ENCODE measurements around the gene GRN. TPM values are rescaled to one million over a fixed set of nuclear protein-coding genes. Genes with fewer than 3 reads are reported as not detected.

GRN gene
- total RNA-seq, 4 donors from 2014 or later: 294 to 451 (median 340) TPM

DNA sequence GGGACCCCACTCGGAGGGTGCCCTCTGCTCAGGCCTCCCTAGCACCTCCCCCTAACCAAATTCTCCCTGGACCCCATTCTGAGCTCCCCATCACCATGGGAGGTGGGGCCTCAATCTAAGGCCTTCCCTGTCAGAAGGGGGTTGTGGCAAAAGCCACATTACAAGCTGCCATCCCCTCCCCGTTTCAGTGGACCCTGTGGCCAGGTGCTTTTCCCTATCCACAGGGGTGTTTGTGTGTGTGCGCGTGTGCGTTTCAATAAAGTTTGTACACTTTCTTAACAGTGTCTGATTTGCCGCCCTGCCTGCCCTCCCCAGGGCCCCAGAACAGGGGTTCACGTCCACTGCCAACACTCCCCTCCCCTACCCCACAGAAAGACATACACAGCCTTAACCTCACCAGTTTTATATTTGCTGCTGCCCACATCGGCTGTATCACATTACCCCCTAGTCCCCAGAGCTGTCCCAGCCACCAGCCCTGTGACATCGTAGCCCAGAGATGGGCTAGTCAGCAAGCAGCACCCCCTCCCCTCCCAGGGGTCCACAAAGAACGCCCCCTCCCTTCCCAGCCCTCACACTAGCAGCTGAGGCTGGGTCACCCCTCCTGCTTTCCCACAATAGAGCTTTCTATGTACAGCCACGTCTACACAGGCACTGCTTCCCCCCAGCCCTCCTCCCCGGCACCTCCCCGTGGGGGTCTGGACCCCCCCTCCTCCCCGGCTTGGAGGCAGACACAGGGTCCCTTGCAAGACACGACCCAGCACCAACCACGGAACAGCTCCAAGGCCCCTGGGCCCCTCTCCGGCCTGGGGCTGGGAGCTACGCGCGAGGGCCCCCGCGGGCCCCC is 7.9 kb downstream of the GRN start:
- H3K27ac ChIP-seq: no peak overlapping the region
- no peaks in the 10 kb centered on the region for H3K27me3 ChIP-seq
- peaks cover 47% of the 10 kb centered on the region for H3K36me3 ChIP-seq
- peak overlapping the region; percentile 53 for H3K4me3 ChIP-seq
- TF ChIP-seq EP300 (IDR thresholded peaks at IDR 0.05) (no peak), POLR2AphosphoS5 (IDR thresholded peaks at IDR 0.05) (no peak), POLR2A (IDR thresholded peaks at IDR 0.05) (no peak)
- TF ChIP-seq, protein P1, sequence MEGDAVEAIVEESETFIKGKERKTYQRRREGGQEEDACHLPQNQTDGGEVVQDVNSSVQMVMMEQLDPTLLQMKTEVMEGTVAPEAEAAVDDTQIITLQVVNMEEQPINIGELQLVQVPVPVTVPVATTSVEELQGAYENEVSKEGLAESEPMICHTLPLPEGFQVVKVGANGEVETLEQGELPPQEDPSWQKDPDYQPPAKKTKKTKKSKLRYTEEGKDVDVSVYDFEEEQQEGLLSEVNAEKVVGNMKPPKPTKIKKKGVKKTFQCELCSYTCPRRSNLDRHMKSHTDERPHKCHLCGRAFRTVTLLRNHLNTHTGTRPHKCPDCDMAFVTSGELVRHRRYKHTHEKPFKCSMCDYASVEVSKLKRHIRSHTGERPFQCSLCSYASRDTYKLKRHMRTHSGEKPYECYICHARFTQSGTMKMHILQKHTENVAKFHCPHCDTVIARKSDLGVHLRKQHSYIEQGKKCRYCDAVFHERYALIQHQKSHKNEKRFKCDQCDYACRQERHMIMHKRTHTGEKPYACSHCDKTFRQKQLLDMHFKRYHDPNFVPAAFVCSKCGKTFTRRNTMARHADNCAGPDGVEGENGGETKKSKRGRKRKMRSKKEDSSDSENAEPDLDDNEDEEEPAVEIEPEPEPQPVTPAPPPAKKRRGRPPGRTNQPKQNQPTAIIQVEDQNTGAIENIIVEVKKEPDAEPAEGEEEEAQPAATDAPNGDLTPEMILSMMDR (IDR thresholded peaks at IDR 0.05): no peak
- H3K9me3 ChIP-seq: no peaks in the 10 kb centered on the region
- H3K4me1 ChIP-seq: peaks cover 25% of the 10 kb centered on the region
- DNase-seq (ENCODE audit: low spot score in 2 of 2): peak in 1 of 2 donors; percentile 69
- 73% methylated on average over 13 of the region's 22 CpGs for WGBS

DNA sequence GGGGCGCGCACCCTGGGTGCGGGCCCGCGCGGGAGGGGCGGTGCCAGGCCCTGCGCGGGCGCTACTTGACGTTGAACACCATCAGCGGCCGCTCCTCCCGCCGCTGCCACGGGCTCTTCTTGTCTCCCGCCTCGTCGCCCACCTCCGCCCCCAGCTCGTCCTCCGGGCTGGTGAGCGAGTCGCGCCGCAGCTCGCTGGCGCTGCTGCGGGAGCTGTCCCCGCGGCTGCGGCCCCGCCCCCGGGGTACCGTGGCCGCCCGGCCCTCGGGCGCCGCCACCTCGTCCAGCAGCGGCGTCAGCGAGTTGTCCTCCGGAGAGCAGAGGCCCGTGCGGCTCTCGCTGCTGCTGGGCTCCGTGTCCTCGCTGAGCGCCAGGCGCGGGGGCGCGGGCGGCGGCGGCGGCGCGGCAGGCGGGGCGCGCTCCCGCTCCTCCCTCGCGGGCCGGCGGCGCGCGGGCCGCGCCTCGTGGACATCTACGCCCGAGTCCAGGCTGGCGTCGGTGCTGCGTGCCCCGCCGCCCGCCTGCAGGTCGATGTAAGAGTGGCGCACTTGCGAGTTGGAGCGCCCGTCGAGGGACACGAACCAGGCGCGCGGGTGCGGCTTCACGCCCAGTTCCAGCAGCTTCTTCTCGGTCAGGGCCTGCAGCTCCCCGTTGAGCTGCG is 8.7 kb downstream of the GRN start:
- Histone ChIP-seq H3K36me3 (peaks cover 46% of the 10 kb centered on the region), H3K9me3 (no peaks in the 10 kb centered on the region), H3K27me3 (no peaks in the 10 kb centered on the region), H3K27ac (no peak overlapping the region), H3K4me1 (peaks cover 17% of the 10 kb centered on the region), H3K4me3 (peak overlapping the region; percentile 53)
- DNase-seq (ENCODE audit: low spot score in 2 of 2): peak in 1 of 2 donors; percentile 75
- WGBS: 49% methylated on average over 35 of the region's 98 CpGs
- TF ChIP-seq, protein P1 (IDR thresholded peaks at IDR 0.05): no peak
- TF ChIP-seq EP300 (IDR thresholded peaks at IDR 0.05) (no peak), POLR2AphosphoS5 (IDR thresholded peaks at IDR 0.05) (no peak), POLR2A (IDR thresholded peaks at IDR 0.05) (no peak)

DNA sequence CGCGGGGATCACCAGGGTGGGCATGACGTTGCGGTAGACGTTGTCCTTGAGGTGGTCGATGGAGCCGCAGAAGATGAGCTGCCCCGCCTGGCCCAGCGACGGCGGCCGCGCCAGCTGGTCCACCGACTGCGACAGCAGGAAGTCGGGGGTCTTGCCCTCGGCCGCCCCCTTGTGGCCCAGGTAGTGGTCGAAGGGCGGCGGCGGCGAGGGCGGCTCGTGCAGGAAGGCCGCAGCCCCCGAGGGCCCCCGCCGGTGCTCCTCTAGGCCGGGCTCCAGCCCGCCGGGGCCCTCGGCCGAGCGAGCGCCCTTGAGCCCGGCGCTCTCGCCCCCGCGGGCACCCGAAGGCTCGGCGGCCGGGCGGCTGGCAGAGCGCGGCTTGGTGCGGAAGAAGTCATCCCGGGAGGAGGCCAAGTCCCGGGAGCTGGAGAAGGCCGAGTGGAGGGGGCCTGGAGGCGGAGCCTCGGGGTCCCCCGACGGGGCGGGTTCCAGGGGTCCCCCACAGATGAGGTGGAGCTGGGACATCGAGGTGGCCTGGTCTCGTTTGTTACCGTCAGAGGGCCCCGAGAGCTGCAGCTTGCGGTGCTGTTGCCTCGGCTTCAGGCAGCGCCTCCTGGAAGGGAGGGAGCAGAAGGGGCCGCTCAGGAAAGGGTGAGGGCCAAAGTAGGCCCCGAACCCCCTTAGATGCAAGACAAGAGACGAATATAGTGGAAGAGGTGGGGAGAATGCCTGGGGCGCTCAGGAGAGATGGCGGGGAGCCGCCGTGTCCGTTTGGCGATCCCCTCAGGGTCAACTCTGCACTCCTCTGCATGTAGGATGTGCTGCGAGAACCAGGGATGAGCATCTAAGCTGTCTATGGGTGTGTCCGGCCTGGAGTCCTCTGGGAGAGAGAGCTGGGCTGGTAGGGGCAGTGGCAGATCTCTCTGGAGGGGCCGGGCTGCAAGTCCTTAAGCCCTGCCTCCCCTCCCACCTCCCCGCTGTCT is 9.8 kb downstream of the GRN start:
- peaks cover 10% of the 10 kb centered on the region for H3K4me1 ChIP-seq
- WGBS: 87% methylated on average over 13 of the region's 77 CpGs
- no peaks in the 10 kb centered on the region for H3K9me3 ChIP-seq
- no peaks in the 10 kb centered on the region for H3K27me3 ChIP-seq
- TF ChIP-seq EP300 (IDR thresholded peaks at IDR 0.05) (no peak), POLR2AphosphoS5 (IDR thresholded peaks at IDR 0.05) (no peak), POLR2A (IDR thresholded peaks at IDR 0.05) (no peak)
- TF ChIP-seq, protein P1 (IDR thresholded peaks at IDR 0.05): peak in 1 of 2 donors; percentile 19
- H3K36me3 ChIP-seq: peaks cover 36% of the 10 kb centered on the region
- no peak overlapping the region for H3K27ac ChIP-seq
- H3K4me3 ChIP-seq: peak overlapping the region; percentile 53
- DNase-seq (ENCODE audit: low spot score in 2 of 2): peak in 1 of 2 donors; percentile 76

DNA sequence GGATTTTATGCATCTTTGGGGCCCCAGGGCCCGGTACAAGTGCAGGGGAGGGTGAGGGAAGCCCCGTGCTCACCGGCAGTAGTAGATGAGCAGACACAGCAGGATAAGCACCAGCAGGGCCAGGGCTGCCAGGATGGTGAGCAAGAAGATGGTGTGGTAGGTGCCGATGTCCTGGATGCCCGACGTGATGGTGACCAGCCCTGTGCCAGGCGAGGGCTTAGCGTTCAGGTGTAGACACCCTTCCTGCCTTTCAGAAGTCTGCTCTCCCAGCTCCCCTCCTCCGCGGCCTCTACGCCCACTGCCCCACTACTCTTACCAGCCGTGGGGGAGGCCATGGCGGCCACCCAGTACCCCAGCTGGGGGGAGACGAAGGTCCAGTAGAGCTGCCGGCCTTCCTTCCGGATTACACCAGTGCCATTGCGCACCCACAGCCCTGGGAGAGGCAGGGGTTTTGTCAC is 10.6 kb downstream of the GRN start:
- H3K4me3 ChIP-seq: no peak overlapping the region
- peaks cover 28% of the 10 kb centered on the region for H3K36me3 ChIP-seq
- no peaks in the 10 kb centered on the region for H3K9me3 ChIP-seq
- H3K27me3 ChIP-seq: no peaks in the 10 kb centered on the region
- TF ChIP-seq EP300 (IDR thresholded peaks at IDR 0.05): no peak
- no peak for TF ChIP-seq POLR2AphosphoS5 (IDR thresholded peaks at IDR 0.05)
- TF ChIP-seq, protein P1 (IDR thresholded peaks at IDR 0.05): no peak
- no peak for TF ChIP-seq POLR2A (IDR thresholded peaks at IDR 0.05)
- H3K27ac ChIP-seq: no peak overlapping the region
- DNase-seq (ENCODE audit: low spot score in 2 of 2): peak in 1 of 2 donors; percentile 58
- WGBS: 87% methylated on average over 8 of the region's 17 CpGs
- H3K4me1 ChIP-seq: peaks cover 10% of the 10 kb centered on the region

Data from suprapubic skin (tissue), 4 donors.